ENCODE results near the gene MLKL.
A peak's percentile ranks its signal among the peaks of the same experiment; 100 is the strongest.
"Not testable (repeated sequence)": the region's sequence is repeated elsewhere in the genome, so short reads cannot be mapped to it uniquely, and the experiment has no call there.

MLKL gene

GRCh38 chr16:74732707-74733350 is 32.2 kb upstream of the MLKL start:
- no peak for DNase-seq (ENCODE audit: low read depth)

- no peak for DNase-seq (ENCODE audit: low read depth)
Observed at GRCh38 chr16:74731853-74732477, 31.3 kb upstream of the MLKL start.

- DNase-seq (ENCODE audit: low read depth): no peak
Observed at GRCh38 chr16:74729783-74730683, 29.4 kb upstream of the MLKL start.

- DNase-seq (ENCODE audit: low read depth): no peak
Observed at GRCh38 chr16:74727903-74728302, 27.2 kb upstream of the MLKL start.

GRCh38 chr16:74726716-74727115 is 26.1 kb upstream of the MLKL start:
- no peak for DNase-seq (ENCODE audit: low read depth)

- DNase-seq (ENCODE audit: low read depth): no peak
Observed at GRCh38 chr16:74725651-74726455, 25.2 kb upstream of the MLKL start.

GRCh38 chr16:74724820-74725549 is 24.3 kb upstream of the MLKL start:
- no peak for DNase-seq (ENCODE audit: low read depth)

GRCh38 chr16:74723256-74723655 is 22.6 kb upstream of the MLKL start:
- DNase-seq (ENCODE audit: low read depth): no peak

GRCh38 chr16:74722156-74722555 is 21.5 kb upstream of the MLKL start:
- DNase-seq (ENCODE audit: low read depth): not testable (repeated sequence)

- no peak for DNase-seq (ENCODE audit: low read depth)
Observed at GRCh38 chr16:74721716-74722115, 21.1 kb upstream of the MLKL start.

- DNase-seq (ENCODE audit: low read depth): no peak
Observed at GRCh38 chr16:74720579-74720978, 19.9 kb upstream of the MLKL start.

GRCh38 chr16:74718741-74719610 is 18.3 kb upstream of the MLKL start:
- no peak for DNase-seq (ENCODE audit: low read depth)

- DNase-seq (ENCODE audit: low read depth): no peak
Observed at GRCh38 chr16:74718140-74718539, 17.5 kb upstream of the MLKL start.

- DNase-seq (ENCODE audit: low read depth): no peak
Observed at GRCh38 chr16:74717367-74717766, 16.7 kb upstream of the MLKL start.

- DNase-seq (ENCODE audit: low read depth): no peak
Observed at GRCh38 chr16:74716355-74716754, 15.7 kb upstream of the MLKL start.

- DNase-seq (ENCODE audit: low read depth): no peak
Observed at GRCh38 chr16:74713876-74714275, 13.2 kb upstream of the MLKL start.

- DNase-seq (ENCODE audit: low read depth): no peak
Observed at GRCh38 chr16:74713325-74713724, 12.7 kb upstream of the MLKL start.

GRCh38 chr16:74711938-74712337 is 11.3 kb upstream of the MLKL start:
- no peak for DNase-seq (ENCODE audit: low read depth)

- DNase-seq (ENCODE audit: low read depth): no peak
Observed at GRCh38 chr16:74710401-74710800, 9.7 kb upstream of the MLKL start.

GRCh38 chr16:74709441-74709877 is 8.8 kb upstream of the MLKL start:
- peak; percentile 49 for DNase-seq (ENCODE audit: low read depth)

- DNase-seq (ENCODE audit: low read depth): no peak
Observed at GRCh38 chr16:74700116-74700437, 585 bp downstream of the MLKL start.

All from T-helper 22 cell (primary cell).